GM19438 (cell line): Measurements from ENCODE around the gene DNM1.
"Not testable (repeated sequence)": the region's sequence is repeated elsewhere in the genome, so short reads cannot be mapped to it uniquely, and the experiment has no call there.

ENCODE experiments used
- ATAC-seq: cut with Tn5 transposase; IDR thresholded peaks from one replicate; pipeline ENCODE4 v1.9.1; 2021; ENCODE audit warnings: low read depth; ENCODE audit not compliant: unreplicated experiment

The DNM1 gene

GRCh38 chr9:128271512-128271911, 68.3 kb downstream of the DNM1 start:
- no peak for ATAC-seq

- ATAC-seq = no peak
Measured at GRCh38 chr9:128274245-128274644, 71.1 kb downstream of the DNM1 start.

- peak; percentile 63 for ATAC-seq
Measured at GRCh38 chr9:128275198-128276007, 72.2 kb downstream of the DNM1 start, which contains the start of gene GOLGA2. Gene GOLGA2 (minus strand): TSS chr9:128276007. CDS start chr9:128275976, 31 bp downstream.

- peak; percentile 96 for ATAC-seq
Measured at GRCh38 chr9:128276008-128276573, 72.9 kb downstream of the DNM1 start, which contains the start of gene SWI5. Gene SWI5 (plus strand): TSS chr9:128276276.

GRCh38 chr9:128276574-128277270, 73.5 kb downstream of the DNM1 start:
- no peak for ATAC-seq

- ATAC-seq = not testable (repeated sequence)
Measured at GRCh38 chr9:128279088-128280073, 76.2 kb downstream of the DNM1 start.

- ATAC-seq = no peak
Measured at GRCh38 chr9:128280084-128280622, 77.0 kb downstream of the DNM1 start.

GRCh38 chr9:128282500-128282899, 79.3 kb downstream of the DNM1 start:
- ATAC-seq = no peak

GRCh38 chr9:128285033-128285784, 82.0 kb downstream of the DNM1 start:
- ATAC-seq = no peak

GRCh38 chr9:128286440-128286839, 83.3 kb downstream of the DNM1 start:
- no peak for ATAC-seq

GRCh38 chr9:128288273-128289004, 85.3 kb downstream of the DNM1 start:
- ATAC-seq = no peak

- no peak for ATAC-seq
Measured at GRCh38 chr9:128292009-128292408, 88.8 kb downstream of the DNM1 start.

- ATAC-seq = no peak
Measured at GRCh38 chr9:128293091-128293490, 89.9 kb downstream of the DNM1 start.

- ATAC-seq = no peak
Measured at GRCh38 chr9:128294142-128294541, 91.0 kb downstream of the DNM1 start.

GRCh38 chr9:128296340-128297220, 93.4 kb downstream of the DNM1 start:
- ATAC-seq = no peak

GRCh38 chr9:128297221-128297773, 94.1 kb downstream of the DNM1 start:
- ATAC-seq = no peak
